Dedifferentiated amniotic fluid mesenchymal stem cell (primary cell): ENCODE results near the gene IGDCC3.
A peak's percentile ranks its signal among the peaks of the same experiment; 100 is the strongest.

ENCODE experiments used
- DNase-seq: peaks from one replicate; pipeline ENCODE4 v3.0.0-alpha.2; 2016; ENCODE audit errors: extremely low spot score

IGDCC3 gene

GRCh38 chr15:65377976-65378366 lies at the start of gene IGDCC3:
IGDCC3 (minus strand) TSS chr15:65378002; CDS start chr15:65377788, 214 bp downstream.
- DNase-seq = no peak

DNA sequence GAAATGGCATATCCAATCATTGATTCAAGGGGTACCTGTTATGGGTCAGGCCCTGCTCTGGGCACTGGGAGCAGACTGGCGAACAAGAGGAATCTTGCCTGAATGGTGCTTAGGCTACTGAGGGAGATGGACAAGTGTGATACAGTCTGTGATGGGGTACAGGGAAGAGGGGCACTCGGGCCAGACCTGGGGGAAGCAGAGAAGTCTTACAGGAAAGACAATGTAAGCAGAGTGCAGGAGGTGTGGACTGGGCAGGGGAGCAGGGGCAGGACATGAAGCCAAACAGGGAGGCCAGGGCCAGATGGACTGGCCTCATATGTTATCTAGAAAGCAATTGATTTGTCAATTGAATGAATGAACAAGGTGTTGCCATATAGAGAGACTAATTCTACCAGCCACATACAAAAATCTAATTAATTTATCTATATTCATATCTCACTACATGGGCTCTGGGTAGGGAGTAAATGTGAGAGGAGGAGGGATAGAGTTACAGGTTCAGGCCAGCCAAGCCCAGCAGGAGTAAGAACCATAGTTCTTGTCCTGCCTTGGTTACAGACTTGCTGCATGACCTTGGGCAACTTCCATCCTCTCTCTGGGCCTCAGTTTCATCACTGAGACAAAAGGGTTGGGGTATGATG lies 48.5 kb upstream of the IGDCC3 start:
- DNase-seq = no peak

GRCh38 chr15:65424683-65425082 lies 46.9 kb upstream of the IGDCC3 start:
- DNase-seq = no peak

GRCh38 chr15:65423976-65424679 lies 46.3 kb upstream of the IGDCC3 start:
- DNase-seq = no peak

DNA sequence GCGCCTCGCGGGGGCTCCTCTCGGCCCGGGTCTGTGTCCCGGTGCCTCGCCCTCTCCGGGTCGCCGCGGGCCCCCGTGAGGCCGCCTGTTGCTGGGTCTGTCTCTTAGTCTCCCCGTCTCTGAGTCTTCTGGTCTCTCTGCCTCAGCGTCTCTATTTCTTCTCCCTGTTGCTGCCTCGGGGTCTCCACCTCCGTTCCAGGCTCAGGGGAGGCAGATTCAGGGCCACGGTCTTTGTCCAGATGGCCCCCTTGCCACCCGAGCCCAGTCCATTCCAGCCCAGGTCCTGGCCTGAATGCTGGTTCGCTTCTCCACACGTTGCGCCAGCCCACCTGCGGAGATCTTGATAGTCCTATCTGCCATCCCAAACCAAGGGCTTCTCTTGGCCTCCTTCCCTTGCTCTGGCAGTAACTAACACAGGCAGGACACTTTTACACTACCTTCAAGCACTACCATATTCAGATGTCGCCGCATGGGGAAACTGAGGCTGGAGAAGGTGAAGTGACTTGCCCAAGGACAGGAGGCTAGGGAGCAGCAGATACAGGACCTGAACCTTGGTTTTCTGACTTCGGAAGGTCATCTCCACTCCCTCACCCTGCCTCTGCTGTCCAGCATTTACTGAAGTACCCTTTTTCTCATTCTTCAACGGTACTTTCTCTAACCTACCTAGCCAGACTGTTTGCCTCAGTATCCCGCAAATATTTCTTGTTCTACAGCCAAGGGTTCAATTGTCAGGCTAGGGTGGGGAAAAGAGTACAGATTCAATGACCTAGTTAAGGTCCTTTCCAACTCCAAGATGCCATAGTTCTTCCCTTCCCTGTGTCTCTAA lies 45.6 kb upstream of the IGDCC3 start:
- no peak for DNase-seq

DNA sequence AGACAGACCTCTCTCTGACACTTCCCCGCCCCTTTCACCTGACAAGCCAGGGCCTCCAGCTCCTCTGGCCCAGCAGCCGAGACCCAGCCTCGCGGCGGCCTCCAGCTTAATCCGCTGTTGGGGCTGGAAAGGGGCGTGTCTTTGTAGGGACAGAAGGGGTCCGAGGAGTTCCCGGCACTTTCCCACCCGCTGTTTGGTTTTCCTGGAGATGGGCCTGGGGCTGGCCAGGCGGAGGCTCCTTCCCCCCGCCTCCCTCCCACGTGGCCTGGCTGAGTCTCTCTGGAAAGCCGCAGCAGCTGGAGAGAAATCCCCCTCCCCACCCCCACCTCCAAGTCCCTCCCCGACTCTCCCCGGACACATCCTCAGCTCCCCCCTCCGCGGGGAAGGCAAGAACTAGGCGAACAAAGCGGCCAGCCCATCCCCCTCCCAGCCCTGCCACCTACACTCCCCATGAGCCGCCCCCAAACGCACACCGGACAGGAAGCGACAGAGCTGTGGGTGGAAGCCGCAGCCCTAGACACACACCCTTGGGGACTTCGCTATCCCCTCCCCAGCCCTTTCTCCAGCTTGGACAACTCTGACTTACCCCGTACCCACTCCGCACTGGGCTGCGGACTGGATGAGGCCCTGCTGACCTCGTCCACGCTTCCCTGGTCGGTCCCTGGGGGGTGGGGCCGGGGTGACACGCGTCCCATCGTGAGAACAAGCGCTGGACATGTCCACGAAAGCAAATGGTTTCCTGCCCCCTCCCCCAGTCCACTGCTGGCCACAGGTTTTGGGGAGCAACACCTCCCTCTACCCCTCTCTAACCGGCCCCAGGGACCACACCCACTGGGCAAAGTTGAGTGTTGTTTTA lies 43.8 kb upstream of the IGDCC3 start:
- DNase-seq = peak; percentile 74

- DNase-seq = no peak
These were observed 43.2 kb upstream of the IGDCC3 start for GRCh38 chr15:65420975-65421359.

DNA sequence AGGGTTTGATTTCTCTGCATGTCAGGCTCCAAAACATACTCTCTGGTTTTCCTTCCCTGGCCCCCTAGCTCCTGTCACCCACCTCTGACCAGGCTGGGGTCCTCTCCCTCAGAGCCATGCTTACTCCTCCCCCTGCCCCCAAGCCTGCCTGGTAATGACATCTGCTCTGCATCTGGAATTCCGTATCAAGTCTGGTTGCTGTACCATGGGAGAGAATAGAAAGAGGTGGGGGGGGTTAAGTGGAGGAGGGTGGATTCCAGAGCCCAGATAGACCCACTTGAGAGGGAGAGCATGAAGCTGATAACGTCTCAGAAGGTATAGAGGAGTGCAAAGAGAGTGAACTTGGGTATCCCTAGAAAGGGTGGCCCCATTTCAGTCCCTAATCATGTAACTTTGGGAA lies 40.8 kb upstream of the IGDCC3 start:
- DNase-seq = no peak

DNA sequence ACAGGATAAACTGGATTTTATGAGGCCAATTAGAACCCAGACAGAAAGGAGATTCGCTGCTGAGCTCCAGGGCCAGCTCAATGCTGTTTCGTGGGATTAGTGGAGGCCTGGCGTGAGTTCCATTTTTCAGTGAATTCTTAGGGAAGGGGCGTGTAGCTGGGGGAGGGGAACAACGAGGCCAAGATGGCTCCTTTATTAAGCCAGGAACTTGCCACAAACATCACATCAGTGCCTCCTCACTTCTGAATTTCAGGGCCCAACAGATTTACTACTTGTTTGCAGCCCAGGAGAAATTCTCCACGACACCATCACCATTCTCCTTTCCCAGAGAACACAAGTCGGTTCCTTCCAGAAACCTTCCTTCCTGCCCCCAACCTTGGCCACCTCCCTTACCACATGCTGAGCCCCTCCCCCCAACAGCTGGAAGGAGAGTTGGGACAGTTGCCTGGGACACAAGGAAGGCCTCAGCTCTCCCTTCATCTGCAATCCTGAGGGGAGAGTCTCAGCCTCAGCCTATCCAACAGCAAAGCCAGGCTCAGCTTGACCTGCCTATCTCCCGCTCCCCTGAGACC lies 39.1 kb upstream of the IGDCC3 start:
- no peak for DNase-seq

DNA sequence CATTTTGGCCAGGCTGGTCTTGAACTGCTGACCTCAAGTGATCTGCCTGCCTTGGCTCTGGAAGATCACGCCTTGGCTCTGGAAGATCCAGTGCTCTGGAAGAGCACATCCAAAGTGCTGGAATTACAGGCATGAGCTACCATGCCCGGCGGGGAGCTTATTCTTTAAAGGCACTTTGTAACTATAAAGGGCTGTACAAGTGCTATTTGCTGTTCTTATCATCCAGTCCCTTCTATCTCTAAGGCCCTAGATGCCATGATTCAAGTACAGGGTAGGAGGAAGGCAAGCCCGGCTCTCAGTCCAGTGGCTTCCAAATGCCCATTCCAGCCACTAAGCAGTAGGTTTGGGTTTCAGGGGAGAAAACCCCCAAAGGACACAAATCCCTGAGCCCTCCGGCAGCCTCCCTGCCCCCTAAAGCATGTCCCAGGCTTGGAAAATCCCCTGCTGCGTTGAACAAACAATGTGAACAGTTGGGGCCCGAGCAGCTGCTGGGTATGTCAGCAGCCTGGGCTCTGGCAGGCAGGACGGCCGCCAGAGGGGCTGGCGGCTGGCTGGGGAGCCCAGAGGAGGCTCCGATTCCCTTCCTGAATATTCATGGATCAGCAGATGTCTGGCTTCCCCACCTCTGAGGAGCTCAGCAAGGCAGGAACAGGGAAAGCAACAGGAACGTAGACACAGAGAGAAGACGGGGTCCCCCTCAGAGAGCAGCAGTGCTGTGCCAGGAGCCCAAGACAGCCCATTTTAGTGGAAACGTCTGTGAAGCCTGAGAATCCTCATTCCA lies 37.2 kb upstream of the IGDCC3 start:
- DNase-seq = peak; percentile 15

DNA sequence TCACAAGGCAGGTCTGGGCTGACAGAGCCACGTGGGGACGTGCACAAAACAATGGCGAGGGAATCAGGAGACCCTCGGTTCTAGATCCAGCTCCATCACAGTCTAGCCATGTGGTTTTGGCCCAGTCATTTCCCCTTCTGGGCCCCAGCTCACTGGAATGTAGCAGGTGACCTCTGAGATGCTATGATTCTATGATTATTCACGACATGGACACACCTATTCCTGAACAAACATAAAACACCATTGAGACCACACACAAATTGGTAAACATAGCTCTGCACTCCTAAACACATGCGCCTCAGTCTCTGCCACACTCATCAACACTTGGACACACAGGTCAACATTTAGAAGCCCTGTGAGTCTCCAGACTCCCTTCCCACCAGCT lies 36.0 kb upstream of the IGDCC3 start:
- no peak for DNase-seq

DNA sequence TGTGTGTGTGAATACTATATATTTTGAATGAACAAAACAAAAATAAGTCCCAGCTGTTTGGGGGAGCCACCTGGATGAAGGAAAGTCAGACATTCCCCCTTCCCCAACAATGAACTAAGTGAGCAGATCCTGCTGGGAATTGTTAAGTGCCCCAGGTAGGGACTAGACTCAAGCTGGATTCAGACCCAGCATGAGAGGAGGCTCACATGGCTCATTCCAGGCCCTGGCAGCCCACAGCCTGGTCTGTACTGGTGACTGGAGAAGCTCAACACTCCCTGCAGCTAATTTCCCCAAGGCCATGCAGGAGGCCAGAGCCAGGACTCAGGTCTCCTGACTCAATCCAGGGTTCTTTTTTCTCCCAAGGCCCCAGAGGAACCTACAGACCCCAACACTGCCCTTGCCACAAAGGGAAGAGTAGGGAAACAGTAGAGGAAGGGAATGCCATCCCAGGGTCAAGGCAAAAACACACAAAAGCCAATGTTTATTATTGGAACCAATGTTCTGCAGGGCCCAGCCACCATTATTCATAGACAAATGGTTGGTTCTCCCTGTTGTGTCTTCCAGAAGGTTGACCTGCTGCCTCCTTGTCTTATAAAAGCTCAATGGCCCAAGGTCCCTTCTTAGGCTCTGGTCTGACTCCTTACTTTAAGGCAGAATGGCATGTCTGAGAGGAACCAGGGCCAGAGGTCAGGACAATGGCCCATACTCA lies 35.4 kb upstream of the IGDCC3 start:
- no peak for DNase-seq

DNA sequence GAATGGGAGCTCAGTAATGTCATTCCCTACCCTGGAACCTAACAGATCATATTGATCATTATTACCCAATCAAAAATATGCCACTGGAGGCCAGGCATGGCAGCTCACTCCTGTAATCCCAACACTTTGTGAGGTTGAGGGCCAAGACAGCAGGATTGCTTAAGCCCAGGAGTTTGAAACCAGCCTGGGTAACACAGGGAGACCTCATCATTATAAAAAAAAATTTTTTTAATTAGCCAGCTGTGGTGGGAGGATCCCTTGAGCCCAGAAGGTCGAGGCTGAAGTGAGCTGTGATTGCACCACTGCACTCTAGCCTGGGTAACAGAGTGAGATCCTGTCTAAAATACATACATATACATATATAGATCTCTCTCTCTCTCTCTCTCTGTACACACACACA lies 34.8 kb upstream of the IGDCC3 start:
- no peak for DNase-seq

DNA sequence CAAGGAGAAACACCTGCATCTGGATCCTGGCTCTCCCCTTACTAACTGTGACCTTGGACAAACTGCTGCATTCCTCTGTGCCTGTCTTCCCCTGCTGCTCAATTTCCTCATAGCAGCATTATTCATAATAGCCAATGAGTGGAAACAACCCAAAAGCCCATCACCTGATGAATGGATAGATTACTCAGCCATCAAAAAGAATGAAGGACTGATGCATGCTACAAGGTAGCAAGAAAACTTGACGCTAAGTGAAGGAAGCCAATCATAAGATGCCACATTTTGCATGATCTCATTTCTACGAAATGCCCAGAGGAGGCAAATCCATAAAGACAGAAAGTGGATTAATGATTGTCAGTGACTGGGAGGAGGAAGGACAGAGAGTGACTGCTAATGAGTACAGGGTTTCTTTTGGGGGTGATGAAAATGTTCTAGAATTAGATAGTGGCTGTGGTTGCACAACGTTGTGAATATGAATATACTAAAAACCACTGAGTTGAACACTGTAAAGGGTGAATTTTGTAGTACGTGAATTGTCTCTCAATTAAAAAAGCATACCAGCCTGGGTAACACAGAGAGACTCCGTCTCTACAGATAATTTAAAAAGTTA lies 33.8 kb upstream of the IGDCC3 start:
- DNase-seq = no peak

DNA sequence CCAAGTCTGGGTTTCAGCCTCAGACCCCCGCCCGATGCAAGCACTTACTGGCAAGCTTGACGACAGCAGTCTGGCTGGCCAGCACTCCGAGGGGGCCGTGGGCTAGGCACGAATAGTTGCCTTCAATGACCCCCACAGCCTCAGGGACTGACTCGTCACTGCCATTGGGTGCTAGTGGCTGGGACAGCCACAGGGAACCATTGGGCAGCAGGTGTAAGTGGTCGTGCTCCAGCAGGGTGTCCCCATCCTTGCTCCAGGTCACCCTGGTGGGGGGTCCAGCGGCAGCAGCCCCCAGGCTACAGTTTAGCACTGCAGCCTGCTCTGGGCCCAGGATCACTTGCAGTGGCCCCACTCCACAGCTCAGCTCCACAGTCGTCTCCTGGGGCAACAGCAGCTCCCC lies 33.2 kb upstream of the IGDCC3 start:
- no peak for DNase-seq

GRCh38 chr15:65410036-65410435 lies 32.2 kb upstream of the IGDCC3 start:
- no peak for DNase-seq

DNA sequence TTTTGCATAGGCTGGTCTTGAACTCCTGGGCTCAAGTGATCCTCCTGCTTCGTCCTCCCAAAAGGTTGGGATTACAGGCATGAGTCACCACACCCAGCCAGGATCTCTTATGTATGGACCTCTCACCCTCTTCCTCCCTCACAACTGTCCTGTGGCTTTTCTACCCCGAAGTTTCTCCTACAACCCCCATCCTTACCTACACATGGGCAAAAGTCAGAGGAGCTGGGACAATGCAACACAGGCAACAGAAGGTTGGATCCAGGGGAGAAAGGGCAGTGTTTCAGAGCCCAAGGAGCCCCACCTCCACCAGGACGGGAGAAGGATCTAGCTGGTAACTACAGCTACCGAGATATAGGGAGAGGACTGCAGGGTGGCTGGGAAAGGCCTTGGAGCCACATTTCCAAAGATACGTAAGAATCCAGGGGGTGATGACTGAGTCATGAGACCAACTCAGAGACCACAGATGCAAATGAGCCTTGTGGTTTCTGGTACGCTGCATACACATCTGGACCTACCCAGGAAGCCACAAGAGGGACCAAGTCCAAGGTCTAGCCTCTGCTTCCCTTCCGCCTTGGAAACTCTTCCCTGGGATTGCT lies 31.3 kb upstream of the IGDCC3 start:
- DNase-seq = peak; percentile 56

GRCh38 chr15:65408324-65409035 lies 30.7 kb upstream of the IGDCC3 start:
- DNase-seq = no peak
